Measurements from ENCODE around the gene PRTG. TPM values are rescaled to one million over a fixed set of nuclear protein-coding genes. Genes with fewer than 3 reads are reported as not detected.

PRTG gene
- total RNA-seq, 6 experiments from 2014 or later: 0.06 to 0.22 (median 0.12) TPM

- Histone ChIP-seq H3K4me3 (no peak overlapping the region), H3K4me1 (no peaks in the 10 kb centered on the region), H3K27me3 (no peaks in the 10 kb centered on the region), H3K36me3 (no peaks in the 10 kb centered on the region), H3K27ac (no peak overlapping the region), H3K9me3 (no peaks in the 10 kb centered on the region)
- ATAC-seq (no peak), DNase-seq (no peak)
- no peak for TF ChIP-seq CTCF (IDR thresholded peaks at IDR 0.05)
- no peak for TF ChIP-seq POLR2A (IDR thresholded peaks at IDR 0.05)
- intact Hi-C loops (cut with DNase I): no loop called here
These were observed 81.5 kb downstream of the PRTG start for GRCh38 chr15:55661428-55661827.

GRCh38 chr15:55660153-55660552 is 82.8 kb downstream of the PRTG start:
- Histone ChIP-seq H3K4me3 (no peak overlapping the region), H3K36me3 (no peaks in the 10 kb centered on the region), H3K27me3 (no peaks in the 10 kb centered on the region), H3K4me1 (no peaks in the 10 kb centered on the region), H3K9me3 (no peaks in the 10 kb centered on the region), H3K27ac (no peak overlapping the region)
- 79% methylated on average over 5 of the region's 5 CpGs for WGBS (ENCODE audit: insufficient coverage, low coverage, low lambda C conversion rate, missing lambda C conversion rate)
- no peak for ATAC-seq
- no peak for DNase-seq
- TF ChIP-seq CTCF (IDR thresholded peaks at IDR 0.05): no peak
- TF ChIP-seq POLR2A (IDR thresholded peaks at IDR 0.05): no peak
- intact Hi-C loops (cut with DNase I): no loop called here

- Histone ChIP-seq H3K4me3 (no peak overlapping the region), H3K27ac (no peak overlapping the region), H3K36me3 (no peaks in the 10 kb centered on the region), H3K27me3 (no peaks in the 10 kb centered on the region), H3K4me1 (no peaks in the 10 kb centered on the region), H3K9me3 (no peaks in the 10 kb centered on the region)
- 95% methylated on average over 11 of the region's 11 CpGs for WGBS (ENCODE audit: insufficient coverage, low coverage, low lambda C conversion rate, missing lambda C conversion rate)
- no peak for TF ChIP-seq POLR2A (IDR thresholded peaks at IDR 0.05)
- no peak for TF ChIP-seq CTCF (IDR thresholded peaks at IDR 0.05)
- ATAC-seq (no peak), DNase-seq (no peak)
- intact Hi-C loops (cut with DNase I): no loop called here
These were observed 83.5 kb downstream of the PRTG start for GRCh38 chr15:55659481-55659880.

- H3K9me3 ChIP-seq: no peaks in the 10 kb centered on the region
- no peak for ATAC-seq
- H3K27me3 ChIP-seq: no peaks in the 10 kb centered on the region
- H3K27ac ChIP-seq: no peak overlapping the region
- intact Hi-C loops (cut with DNase I): no loop called here
- TF ChIP-seq POLR2A (IDR thresholded peaks at IDR 0.05): no peak
- TF ChIP-seq CTCF (IDR thresholded peaks at IDR 0.05): no peak
- no peaks in the 10 kb centered on the region for H3K4me1 ChIP-seq
- no peak for DNase-seq
- WGBS (ENCODE audit: insufficient coverage, low coverage, low lambda C conversion rate, missing lambda C conversion rate): 67% methylated on average over 1 of the region's 1 CpG
- no peaks in the 10 kb centered on the region for H3K36me3 ChIP-seq
- no peak overlapping the region for H3K4me3 ChIP-seq
These were observed 84.1 kb downstream of the PRTG start for GRCh38 chr15:55658886-55659285.

- Histone ChIP-seq H3K9me3 (no peaks in the 10 kb centered on the region), H3K4me3 (no peak overlapping the region), H3K36me3 (no peaks in the 10 kb centered on the region), H3K27me3 (no peaks in the 10 kb centered on the region), H3K4me1 (no peaks in the 10 kb centered on the region), H3K27ac (no peak overlapping the region)
- WGBS (ENCODE audit: insufficient coverage, low coverage, low lambda C conversion rate, missing lambda C conversion rate): 46% methylated on average over 4 of the region's 4 CpGs
- TF ChIP-seq POLR2A (IDR thresholded peaks at IDR 0.05) (no peak), CTCF (IDR thresholded peaks at IDR 0.05) (no peak)
- ATAC-seq (no peak), DNase-seq (no peak)
- intact Hi-C loops (cut with DNase I): no loop called here
These were observed 88.4 kb downstream of the PRTG start for GRCh38 chr15:55654561-55655031.
